IPS-NIHi7 (cell line): Measurements from ENCODE around the gene COL27A1.
"Not testable (repeated sequence)": the region's sequence is repeated elsewhere in the genome, so short reads cannot be mapped to it uniquely, and the experiment has no call there.

Source experiments
- DNase-seq: peaks from one replicate; pipeline ENCODE4 v3.0.0; 2012; ENCODE audit warnings: mixed read lengths; ENCODE audit errors: extremely low spot score

The COL27A1 gene

GRCh38 chr9:114322160-114322818 lies 167.0 kb downstream of the COL27A1 start:
- DNase-seq = not testable (repeated sequence)

- not testable (repeated sequence) for DNase-seq
Measured at GRCh38 chr9:114322831-114323531, 167.6 kb downstream of the COL27A1 start, which contains the start of gene ORM1. Gene ORM1 (plus strand): TSS chr9:114323098. CDS start chr9:114323134, 36 bp downstream.

- not testable (repeated sequence) for DNase-seq
Measured at GRCh38 chr9:114323849-114324248, 168.5 kb downstream of the COL27A1 start.

- DNase-seq = no peak
Measured at GRCh38 chr9:114324492-114324891, 169.2 kb downstream of the COL27A1 start.

GRCh38 chr9:114324965-114325364 lies 169.6 kb downstream of the COL27A1 start:
- not testable (repeated sequence) for DNase-seq

GRCh38 chr9:114325684-114326254 lies 170.4 kb downstream of the COL27A1 start:
- DNase-seq = not testable (repeated sequence)

- no peak for DNase-seq
Measured at GRCh38 chr9:114327749-114328148, 172.4 kb downstream of the COL27A1 start.

GRCh38 chr9:114328357-114328820 lies 173.1 kb downstream of the COL27A1 start:
- not testable (repeated sequence) for DNase-seq

GRCh38 chr9:114328937-114329624 lies 173.7 kb downstream of the COL27A1 start:
- not testable (repeated sequence) for DNase-seq

GRCh38 chr9:114329625-114330022 lies 174.3 kb downstream of the COL27A1 start, which contains the start of gene ORM2:
Gene ORM2 (plus strand): TSS chr9:114329869. CDS start chr9:114329905, 36 bp downstream.
- DNase-seq = not testable (repeated sequence)

- DNase-seq = no peak
Measured at GRCh38 chr9:114330636-114331035, 175.3 kb downstream of the COL27A1 start.

GRCh38 chr9:114331229-114332195 lies 176.2 kb downstream of the COL27A1 start:
- not testable (repeated sequence) for DNase-seq

GRCh38 chr9:114332474-114333040 lies 177.2 kb downstream of the COL27A1 start:
- not testable (repeated sequence) for DNase-seq

- DNase-seq = not testable (repeated sequence)
Measured at GRCh38 chr9:114333718-114334117, 178.4 kb downstream of the COL27A1 start.

GRCh38 chr9:114334490-114334889 lies 179.2 kb downstream of the COL27A1 start:
- no peak for DNase-seq

- DNase-seq = no peak
Measured at GRCh38 chr9:114335745-114336144, 180.4 kb downstream of the COL27A1 start.

GRCh38 chr9:114336157-114336556 lies 180.8 kb downstream of the COL27A1 start:
- DNase-seq = no peak

GRCh38 chr9:114336699-114337395 lies 181.5 kb downstream of the COL27A1 start:
- no peak for DNase-seq

- no peak for DNase-seq
Measured at GRCh38 chr9:114338187-114338586, 182.8 kb downstream of the COL27A1 start.
